Coronary artery (tissue), 2 donors: ENCODE data around the gene MPZ.

ENCODE experiments used
- DNase-seq: peaks from one replicate; pipeline ENCODE4 v3.0.0-alpha.2; 2017; ENCODE audit warnings: low spot score
- H3K27ac ChIP-seq, 2 donors: fragments of 200-600 bp; sonication (generic); one replicate each; pipeline ENCODE4 v1.5.1; 2016 to 2019
- H3K4me3 ChIP-seq: fragments of 200-600 bp; sonication (generic); 2 replicates; pipeline ENCODE4 v1.5.1; 2016; ENCODE audit warnings: mild to moderate bottlenecking, moderate library complexity
- CTCF ChIP-seq: fragments of 200-600 bp; sonication (generic); IDR thresholded peaks from one replicate; pipeline ENCODE4 v1.5.1; 2019; ENCODE audit warnings: antibody characterized with exemption

MPZ gene

GRCh38 chr1:161285113-161285512, 24.7 kb downstream of the MPZ start:
- Histone ChIP-seq H3K4me3 (no peak overlapping the region), H3K27ac (no peak overlapping the region)
- no peak for DNase-seq
- no peak for TF ChIP-seq CTCF

- Histone ChIP-seq H3K4me3 (no peak overlapping the region), H3K27ac (no peak overlapping the region)
- no peak for TF ChIP-seq CTCF
- no peak for DNase-seq
These were observed 26.8 kb downstream of the MPZ start for GRCh38 chr1:161282991-161283390.

- H3K4me3 ChIP-seq: no peak overlapping the region
- H3K27ac ChIP-seq: no peak overlapping the region
- no peak for TF ChIP-seq CTCF
- no peak for DNase-seq
These were observed 34.9 kb downstream of the MPZ start for GRCh38 chr1:161274874-161275273.

- no peak for DNase-seq
- H3K27ac ChIP-seq: no peak overlapping the region
- H3K4me3 ChIP-seq: no peak overlapping the region
- no peak for TF ChIP-seq CTCF
These were observed 36.4 kb downstream of the MPZ start for GRCh38 chr1:161273402-161273801.

- no peak for DNase-seq
- no peak for TF ChIP-seq CTCF
- H3K27ac ChIP-seq: no peak overlapping the region
- H3K4me3 ChIP-seq: no peak overlapping the region
These were observed 42.4 kb downstream of the MPZ start for GRCh38 chr1:161267321-161267720.

GRCh38 chr1:161266836-161267235, 42.9 kb downstream of the MPZ start:
- TF ChIP-seq CTCF: no peak
- Histone ChIP-seq H3K4me3 (no peak overlapping the region), H3K27ac (no peak overlapping the region)
- no peak for DNase-seq

- DNase-seq: no peak
- no peak for TF ChIP-seq CTCF
- H3K4me3 ChIP-seq: no peak overlapping the region
- H3K27ac ChIP-seq: peak overlapping the region in 1 of 2 donors; percentile 41
These were observed 43.6 kb downstream of the MPZ start for GRCh38 chr1:161266202-161266601.
